ENCODE data around the gene PAPOLG. TPM values are rescaled to one million over a fixed set of nuclear protein-coding genes. Genes with fewer than 3 reads are reported as not detected.

PAPOLG gene
- total RNA-seq, 2 experiments from 2014 or later, result 13.2 to 13.8 TPM

DNA sequence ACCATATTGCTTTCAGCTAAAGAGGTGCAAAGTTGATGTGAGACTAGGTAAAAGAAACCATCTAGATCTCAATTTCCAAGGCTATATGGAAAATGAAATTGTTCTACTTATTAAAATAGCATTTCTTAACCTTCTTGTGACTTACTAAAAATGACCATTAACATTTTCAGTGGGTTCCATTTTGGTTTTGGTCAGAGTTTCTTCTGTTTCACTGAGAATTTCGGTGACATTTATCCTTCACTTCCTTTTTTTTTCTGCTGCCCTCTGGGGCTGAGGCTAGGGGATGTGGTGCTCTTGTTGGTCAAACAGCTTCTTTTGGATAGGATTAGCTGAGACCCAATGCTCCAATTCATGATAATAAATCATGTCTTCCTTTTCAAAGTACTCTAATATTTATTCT is 81.1 kb downstream of the PAPOLG start:
- POLR2A ChIA-PET, result interaction anchor here (0.8 kb wide), 1 partner anchor 28 kb away, joined by 3 read pairs; no protein-coding TSS in a partner anchor
- Mint-ChIP-seq H3K27me3 (no peaks in the 10 kb centered on the region), H3K4me3 (no peak overlapping the region), H3K9me3 (no peaks in the 10 kb centered on the region), H3K4me1 (ENCODE audit: low read depth) (peaks cover 51% of the 10 kb centered on the region), H3K36me3 (ENCODE audit: low read depth) (no peaks in the 10 kb centered on the region), H3K27ac (no peak overlapping the region)
- DNase-seq (no peak), ATAC-seq (no peak)
- CTCF ChIA-PET, result interaction anchor here (1.4 kb wide), 1 partner anchor 13 kb away, joined by 3 read pairs; no protein-coding TSS in a partner anchor
- TF ChIP-seq, protein P1, sequence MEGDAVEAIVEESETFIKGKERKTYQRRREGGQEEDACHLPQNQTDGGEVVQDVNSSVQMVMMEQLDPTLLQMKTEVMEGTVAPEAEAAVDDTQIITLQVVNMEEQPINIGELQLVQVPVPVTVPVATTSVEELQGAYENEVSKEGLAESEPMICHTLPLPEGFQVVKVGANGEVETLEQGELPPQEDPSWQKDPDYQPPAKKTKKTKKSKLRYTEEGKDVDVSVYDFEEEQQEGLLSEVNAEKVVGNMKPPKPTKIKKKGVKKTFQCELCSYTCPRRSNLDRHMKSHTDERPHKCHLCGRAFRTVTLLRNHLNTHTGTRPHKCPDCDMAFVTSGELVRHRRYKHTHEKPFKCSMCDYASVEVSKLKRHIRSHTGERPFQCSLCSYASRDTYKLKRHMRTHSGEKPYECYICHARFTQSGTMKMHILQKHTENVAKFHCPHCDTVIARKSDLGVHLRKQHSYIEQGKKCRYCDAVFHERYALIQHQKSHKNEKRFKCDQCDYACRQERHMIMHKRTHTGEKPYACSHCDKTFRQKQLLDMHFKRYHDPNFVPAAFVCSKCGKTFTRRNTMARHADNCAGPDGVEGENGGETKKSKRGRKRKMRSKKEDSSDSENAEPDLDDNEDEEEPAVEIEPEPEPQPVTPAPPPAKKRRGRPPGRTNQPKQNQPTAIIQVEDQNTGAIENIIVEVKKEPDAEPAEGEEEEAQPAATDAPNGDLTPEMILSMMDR (IDR thresholded peaks at IDR 0.05), result no peak
- intact Hi-C loops (cut with micrococcal nuclease), result no loop called here

DNA sequence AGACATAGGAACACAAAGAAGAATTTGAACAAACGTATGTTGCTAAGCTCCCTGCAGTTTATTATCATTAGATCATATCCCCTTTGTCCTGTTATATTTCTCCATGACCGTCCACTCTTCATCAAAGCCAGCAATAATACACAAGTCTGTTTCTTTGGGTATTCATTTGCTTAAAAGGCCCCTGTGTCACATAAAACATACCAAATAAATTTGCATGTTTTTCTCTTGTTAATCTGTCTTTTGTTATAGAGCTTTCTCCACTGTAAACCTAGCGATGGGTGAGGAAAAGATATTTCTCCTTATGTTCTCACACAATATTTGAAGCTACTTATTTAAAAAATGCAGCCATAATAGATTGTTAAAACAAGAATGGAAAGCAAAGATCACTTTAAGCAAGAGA is 82.4 kb downstream of the PAPOLG start:
- intact Hi-C loops (cut with micrococcal nuclease), result no loop called here
- TF ChIP-seq, protein P1 (IDR thresholded peaks at IDR 0.05), result no peak
- no peak for ATAC-seq

DNA sequence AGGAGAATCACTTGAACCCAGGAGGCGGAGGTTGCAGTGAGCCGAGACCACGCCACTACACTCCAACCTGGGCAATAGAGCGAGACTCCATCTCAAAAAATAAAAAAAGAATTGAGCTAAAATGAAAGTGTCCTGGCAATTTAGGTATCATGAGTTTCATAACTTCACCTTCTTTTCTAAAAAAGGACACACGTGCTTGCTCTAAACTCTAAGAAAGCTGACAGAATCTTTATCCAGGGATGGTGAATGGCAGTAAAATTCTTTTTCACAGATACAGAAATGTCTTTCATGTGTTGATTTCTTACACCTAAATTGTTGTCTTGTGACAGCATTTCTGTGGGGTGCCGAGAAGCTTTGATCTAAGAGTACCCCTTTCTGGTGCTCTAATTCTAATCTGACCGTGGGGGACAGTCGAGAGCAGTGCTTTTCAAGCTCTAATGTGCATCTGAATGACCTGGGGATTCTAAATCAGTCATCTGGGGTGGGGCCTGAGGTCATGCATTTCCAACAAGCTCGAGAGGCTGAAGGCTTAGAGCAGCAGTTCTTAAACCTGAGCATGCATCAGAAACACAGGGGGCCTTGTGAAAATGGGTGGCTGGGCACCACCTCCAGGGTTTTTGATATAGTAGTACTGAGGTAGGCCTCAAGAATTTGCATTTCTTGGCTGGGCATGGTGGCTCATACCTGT is 83.2 kb downstream of the PAPOLG start:
- Mint-ChIP-seq H3K36me3 (ENCODE audit: low read depth) (no peaks in the 10 kb centered on the region), H3K9me3 (no peaks in the 10 kb centered on the region), H3K4me1 (ENCODE audit: low read depth) (peaks cover 44% of the 10 kb centered on the region), H3K27me3 (no peaks in the 10 kb centered on the region), H3K4me3 (no peak overlapping the region), H3K27ac (no peak overlapping the region)
- DNase-seq, result no peak
- ChIA-PET POLR2A (interaction anchor here (1.2 kb wide), 1 partner anchor 40 kb away, joined by 3 read pairs; no protein-coding TSS in a partner anchor), CTCF (interaction anchor here (1.0 to 2.4 kb wide), 7 partner anchors 8 to 132 kb away, joined by 3 to 8 read pairs (median 4); no protein-coding TSS in a partner anchor)
- TF ChIP-seq, protein P1 (IDR thresholded peaks at IDR 0.05), result no peak
- intact Hi-C loops (cut with micrococcal nuclease), result no loop called here
- no peak for ATAC-seq

More for the DNA sequence above, 82.4 kb downstream of the PAPOLG start:
- no peak overlapping the region for H3K4me3 Mint-ChIP-seq
- no peak for DNase-seq
- no peaks in the 10 kb centered on the region for H3K36me3 Mint-ChIP-seq (ENCODE audit: low read depth)
- no peak overlapping the region for H3K27ac Mint-ChIP-seq
- POLR2A ChIA-PET, result interaction anchor here (1.2 kb wide), 1 partner anchor 24 kb away, joined by 3 read pairs; no protein-coding TSS in a partner anchor
- no peaks in the 10 kb centered on the region for H3K27me3 Mint-ChIP-seq
- no peaks in the 10 kb centered on the region for H3K9me3 Mint-ChIP-seq
- peaks cover 44% of the 10 kb centered on the region for H3K4me1 Mint-ChIP-seq (ENCODE audit: low read depth)
- CTCF ChIA-PET, result interaction anchor here (1.1 to 2.4 kb wide), 6 partner anchors 9 to 33 kb away, joined by 3 to 8 read pairs (median 4); no protein-coding TSS in a partner anchor

DNA sequence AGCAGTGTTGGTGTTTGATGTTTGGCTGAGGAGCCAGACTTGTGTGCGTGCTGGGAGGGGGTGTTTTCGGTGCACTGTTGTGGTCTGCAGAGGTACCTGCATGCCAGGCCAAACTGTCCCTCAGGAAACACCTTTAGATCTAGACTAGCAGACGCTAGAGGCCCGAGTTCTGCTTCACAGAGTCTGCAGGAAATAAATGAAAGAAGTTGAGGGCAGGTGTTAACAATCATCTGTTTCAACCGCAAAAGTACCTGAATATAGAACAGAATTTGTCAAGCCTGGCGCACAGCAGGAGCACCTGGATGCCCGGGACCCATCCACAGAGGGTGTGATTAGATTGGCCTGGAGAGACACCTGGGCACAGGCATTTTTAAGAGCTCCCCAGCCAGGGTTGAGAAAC is 84.8 kb downstream of the PAPOLG start:
- peak; percentile 37 for ATAC-seq
- Mint-ChIP-seq H3K4me1 (ENCODE audit: low read depth) (peaks cover 39% of the 10 kb centered on the region), H3K27ac (no peak overlapping the region), H3K9me3 (no peaks in the 10 kb centered on the region), H3K4me3 (no peak overlapping the region), H3K27me3 (no peaks in the 10 kb centered on the region), H3K36me3 (ENCODE audit: low read depth) (no peaks in the 10 kb centered on the region)
- TF ChIP-seq, protein P1 (IDR thresholded peaks at IDR 0.05), result no peak
- CTCF ChIA-PET, result interaction anchor here (1.5 kb wide), 1 partner anchor 26 kb away, joined by 4 read pairs; no protein-coding TSS in a partner anchor
- POLR2A ChIA-PET, result interaction anchor here (0.6 to 0.7 kb wide), 2 partner anchors 22 to 28 kb away, joined by 3 read pairs; no protein-coding TSS in a partner anchor
- peak; percentile 28 for DNase-seq
- intact Hi-C loops (cut with micrococcal nuclease), result no loop called here

DNA sequence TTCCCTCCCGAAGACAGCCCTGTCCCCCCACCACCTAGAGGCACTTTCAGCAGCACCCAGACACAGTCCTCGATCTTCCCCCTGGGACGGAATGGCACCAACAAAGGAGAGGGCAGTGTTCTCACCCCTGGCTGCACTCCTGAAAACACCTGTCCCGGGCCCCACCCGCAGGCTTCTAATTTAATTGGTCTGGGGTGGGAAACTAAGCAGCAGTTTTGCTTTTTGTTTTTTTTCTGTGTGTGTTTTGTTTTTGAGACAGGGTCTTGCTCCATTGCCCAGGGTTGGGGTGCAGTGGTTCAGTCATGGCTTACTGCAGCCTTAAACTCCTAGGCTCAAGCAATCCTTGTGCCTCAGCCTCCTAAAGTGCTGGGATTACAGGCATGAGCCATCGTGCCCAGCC is 86.9 kb downstream of the PAPOLG start:
- no peak overlapping the region for H3K27ac Mint-ChIP-seq
- TF ChIP-seq, protein P1 (IDR thresholded peaks at IDR 0.05), result no peak
- peaks cover 32% of the 10 kb centered on the region for H3K4me1 Mint-ChIP-seq (ENCODE audit: low read depth)
- no peaks in the 10 kb centered on the region for H3K27me3 Mint-ChIP-seq
- POLR2A ChIA-PET, result no interaction called here
- intact Hi-C loops (cut with micrococcal nuclease), result no loop called here
- no peaks in the 10 kb centered on the region for H3K9me3 Mint-ChIP-seq
- CTCF ChIA-PET, result no interaction called here
- H3K36me3 Mint-ChIP-seq (ENCODE audit: low read depth), result no peaks in the 10 kb centered on the region
- ATAC-seq (no peak), DNase-seq (no peak)
- H3K4me3 Mint-ChIP-seq, result no peak overlapping the region
